VCaP (cell line): ENCODE results near the gene FST.
A peak's percentile ranks its signal among the peaks of the same experiment; 100 is the strongest.

ENCODE experiments used
- H3K27ac ChIP-seq: fragments of 450-650 bp; 2 replicates; pipeline ENCODE4 v1.5.1; 2017
- TF ChIP-seq, protein P1 (sequence below): fragments of 450-650 bp; conservative IDR thresholded peaks from 2 replicates; pipeline ENCODE4 v1.5.1; 2017; ENCODE audit warnings: mild to moderate bottlenecking, moderate library complexity

FST gene

DNA sequence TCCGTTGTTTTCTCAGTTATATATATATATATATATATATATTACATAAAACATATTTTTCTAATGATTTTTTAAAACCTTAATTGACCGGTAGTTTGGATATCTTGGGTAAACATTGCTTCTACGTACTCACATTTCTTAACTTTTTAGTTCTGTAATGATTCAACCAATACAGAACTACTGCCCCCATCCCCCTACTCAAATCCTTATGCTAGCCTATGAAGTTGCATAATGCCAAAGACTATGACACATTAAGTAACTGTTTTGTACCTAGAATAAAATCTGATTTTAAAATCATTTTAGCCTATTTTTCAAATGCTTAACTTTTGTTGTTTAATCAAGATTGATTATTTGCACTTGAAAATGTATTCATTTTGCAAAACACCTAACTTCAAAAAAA is 4.4 kb upstream of the FST start:
- peak overlapping the region; percentile 84 for H3K27ac ChIP-seq
- TF ChIP-seq, protein P1, sequence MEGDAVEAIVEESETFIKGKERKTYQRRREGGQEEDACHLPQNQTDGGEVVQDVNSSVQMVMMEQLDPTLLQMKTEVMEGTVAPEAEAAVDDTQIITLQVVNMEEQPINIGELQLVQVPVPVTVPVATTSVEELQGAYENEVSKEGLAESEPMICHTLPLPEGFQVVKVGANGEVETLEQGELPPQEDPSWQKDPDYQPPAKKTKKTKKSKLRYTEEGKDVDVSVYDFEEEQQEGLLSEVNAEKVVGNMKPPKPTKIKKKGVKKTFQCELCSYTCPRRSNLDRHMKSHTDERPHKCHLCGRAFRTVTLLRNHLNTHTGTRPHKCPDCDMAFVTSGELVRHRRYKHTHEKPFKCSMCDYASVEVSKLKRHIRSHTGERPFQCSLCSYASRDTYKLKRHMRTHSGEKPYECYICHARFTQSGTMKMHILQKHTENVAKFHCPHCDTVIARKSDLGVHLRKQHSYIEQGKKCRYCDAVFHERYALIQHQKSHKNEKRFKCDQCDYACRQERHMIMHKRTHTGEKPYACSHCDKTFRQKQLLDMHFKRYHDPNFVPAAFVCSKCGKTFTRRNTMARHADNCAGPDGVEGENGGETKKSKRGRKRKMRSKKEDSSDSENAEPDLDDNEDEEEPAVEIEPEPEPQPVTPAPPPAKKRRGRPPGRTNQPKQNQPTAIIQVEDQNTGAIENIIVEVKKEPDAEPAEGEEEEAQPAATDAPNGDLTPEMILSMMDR: no peak

DNA sequence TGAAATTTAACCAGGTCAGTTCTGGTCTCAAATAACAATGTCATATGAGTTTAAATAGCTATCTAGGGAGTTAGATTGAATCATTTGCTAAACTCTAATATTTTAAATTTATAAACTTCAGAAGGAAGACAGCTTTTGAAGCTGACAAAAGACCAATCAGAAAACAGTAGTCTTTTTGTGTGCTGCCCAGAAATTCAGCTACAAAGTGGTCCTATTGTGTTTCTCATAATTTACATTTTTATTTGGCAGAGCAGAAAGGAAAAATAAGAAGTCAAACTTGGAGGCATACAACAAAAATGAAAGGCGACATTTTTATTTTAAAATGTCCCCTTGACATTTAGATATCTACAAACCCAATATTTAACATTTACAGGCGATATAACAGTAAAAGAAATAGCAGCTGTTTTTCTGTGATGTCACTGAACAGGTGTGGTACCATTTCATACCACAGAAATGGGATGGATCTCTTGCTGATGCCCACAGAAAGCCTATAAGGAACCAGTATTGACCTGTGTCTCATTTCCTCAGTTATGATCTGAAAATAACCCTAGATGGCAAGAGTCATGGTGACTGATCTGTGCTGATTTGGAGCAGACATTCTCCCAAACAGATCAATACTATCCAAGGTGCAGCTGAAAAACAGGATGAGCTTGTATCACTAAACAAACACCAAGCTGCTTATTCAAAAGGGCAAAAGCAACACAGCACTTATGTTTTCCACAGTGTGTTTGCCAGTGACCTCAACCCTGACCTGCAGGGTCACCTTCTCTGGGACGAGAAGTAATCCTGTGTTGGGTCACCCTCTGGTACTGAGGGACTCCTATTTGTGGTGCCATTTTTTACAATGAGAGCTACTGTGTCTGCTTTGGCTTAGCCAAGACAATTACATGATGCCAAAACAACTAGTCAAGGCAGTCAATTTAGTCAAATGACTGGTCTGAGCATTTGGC is 3.6 kb upstream of the FST start:
- H3K27ac ChIP-seq: peak overlapping the region; percentile 84
- TF ChIP-seq, protein P1: no peak

DNA sequence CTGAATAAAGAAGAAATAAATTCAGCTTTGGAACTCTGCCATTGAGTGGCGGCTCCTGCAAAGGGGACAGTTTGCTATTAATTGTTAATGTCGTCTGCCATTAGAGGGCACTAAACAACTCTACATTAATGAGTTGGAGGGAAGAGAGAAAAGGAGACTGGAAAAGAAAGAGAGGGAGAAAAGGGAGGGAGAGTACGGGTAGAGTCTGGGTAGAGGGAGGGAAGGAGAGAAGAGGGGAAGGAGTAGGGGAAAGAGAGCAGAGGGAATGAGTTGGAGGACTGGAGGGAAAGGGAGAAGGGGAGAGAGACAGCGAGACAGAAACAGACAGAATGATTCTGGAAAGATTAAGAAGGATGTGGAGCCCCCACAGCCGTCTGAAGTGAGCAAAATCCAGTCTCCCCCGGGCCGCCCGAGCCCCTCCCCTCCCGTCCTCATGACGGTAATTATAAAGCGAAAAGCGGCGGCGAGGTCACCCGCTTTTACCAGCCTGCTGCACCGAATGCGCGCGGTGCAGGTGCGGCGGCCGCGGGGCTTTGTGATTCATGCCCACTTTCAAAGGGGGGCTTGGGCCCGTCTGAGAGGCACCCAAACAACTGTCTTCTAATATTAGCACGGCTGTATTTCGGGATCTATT is 1.9 kb upstream of the FST start:
- peak overlapping the region; percentile 84 for H3K27ac ChIP-seq
- TF ChIP-seq, protein P1: peak; percentile 75

DNA sequence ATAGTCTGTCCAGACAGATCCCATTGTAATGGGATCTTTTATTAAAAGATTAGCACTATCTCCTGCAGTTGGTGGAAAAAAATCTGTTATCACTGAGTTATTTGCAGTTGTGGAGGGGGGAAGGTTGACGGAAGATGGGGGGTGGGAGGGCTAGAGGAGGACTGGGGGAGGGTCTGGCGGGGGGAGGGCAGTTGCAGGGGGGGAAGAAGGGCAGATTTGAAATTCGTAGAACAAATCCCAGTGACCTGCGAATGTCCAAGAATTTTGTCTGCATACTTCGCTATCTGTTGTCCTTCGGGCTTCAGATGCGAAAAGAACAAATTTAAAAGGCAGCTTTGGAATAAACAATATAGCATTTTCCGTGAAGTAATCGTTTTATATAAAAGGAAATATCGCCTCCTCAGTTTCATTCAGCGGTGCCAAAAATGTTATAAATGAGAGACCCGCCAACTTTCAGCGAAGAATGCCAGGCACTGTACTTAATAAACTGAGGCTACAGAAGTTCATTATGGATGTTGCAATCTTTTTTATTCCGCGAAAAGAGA is 1.3 kb upstream of the FST start:
- H3K27ac ChIP-seq: peak overlapping the region; percentile 84
- TF ChIP-seq, protein P1: no peak

DNA sequence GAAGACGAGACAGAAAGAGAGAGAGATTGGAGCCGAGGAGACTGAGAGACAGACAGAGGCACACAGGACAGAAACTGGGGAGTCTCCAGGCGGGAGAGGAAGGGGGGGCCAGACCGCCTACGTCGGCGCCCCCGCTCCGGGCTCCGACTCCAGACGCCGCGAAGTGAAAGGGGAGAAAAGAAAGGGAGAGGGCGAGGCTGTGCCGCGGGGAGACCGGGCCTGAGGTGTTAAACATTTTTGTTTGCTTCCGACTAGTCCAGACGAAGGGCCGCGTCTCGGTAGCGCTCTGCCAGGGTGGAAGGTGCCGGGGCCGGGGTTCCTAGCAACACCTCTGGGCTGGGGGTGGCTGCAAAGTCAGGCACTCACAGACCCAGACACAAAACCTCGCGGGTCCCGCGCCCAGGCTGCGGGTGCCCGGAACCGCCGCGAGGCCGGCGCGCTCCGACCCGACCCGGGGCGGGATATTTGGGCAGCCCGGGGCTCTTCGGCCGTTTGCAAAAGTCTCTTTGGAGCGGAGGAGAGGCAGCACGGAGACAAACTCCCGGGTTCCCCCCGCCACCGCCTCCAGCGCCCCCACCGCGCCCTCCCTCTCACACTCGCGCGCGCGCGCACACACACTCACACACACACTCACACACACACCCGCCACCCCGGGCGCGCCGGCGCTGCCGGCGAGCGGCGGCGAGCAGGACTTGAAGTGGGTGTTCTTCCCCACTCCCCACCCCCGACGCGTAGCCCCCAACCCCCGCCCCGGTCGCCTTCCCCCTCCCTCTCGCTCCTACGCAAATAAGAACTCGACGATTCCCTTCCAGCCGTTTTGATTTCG is 626 bp upstream of the FST start:
- TF ChIP-seq, protein P1: no peak
- H3K27ac ChIP-seq: peak overlapping the region; percentile 84

DNA sequence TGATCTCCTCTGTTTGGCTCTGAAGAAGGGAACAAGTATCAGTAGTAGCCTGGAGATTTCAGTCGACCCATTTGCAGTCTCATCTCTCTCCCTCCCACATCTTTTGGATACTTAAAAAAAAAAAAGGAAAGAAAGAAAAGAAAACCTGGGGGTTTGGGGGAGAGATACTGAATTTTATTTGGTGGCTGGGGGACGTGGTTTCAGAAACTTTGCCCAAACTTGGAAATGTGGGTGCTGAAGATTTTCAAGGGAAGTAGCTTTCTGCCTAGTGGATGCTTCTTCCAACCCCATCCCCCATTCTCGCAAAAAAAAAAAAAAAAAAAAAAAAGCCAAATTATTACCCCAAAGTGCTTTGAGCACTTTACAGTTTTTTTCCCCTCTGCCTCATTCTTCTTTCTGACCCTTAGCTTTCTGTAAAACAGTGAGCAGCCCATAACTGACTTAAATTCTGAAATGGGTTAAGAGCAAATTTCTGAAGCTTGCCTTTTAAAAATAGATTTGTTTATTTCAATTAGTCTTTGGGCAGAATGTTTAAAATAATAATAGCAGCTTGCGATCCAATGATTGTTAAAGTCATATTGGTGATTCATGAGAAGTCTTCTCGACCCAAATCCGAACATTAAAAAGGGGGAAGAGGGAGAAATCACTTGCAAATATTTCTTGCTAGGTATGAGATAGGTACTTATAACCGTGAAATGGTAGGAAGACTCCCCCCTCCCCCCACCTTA is 894 bp downstream of the FST start:
- TF ChIP-seq, protein P1: no peak
- H3K27ac ChIP-seq: peak overlapping the region; percentile 84
